SJSA1 (cell line): Measurements from ENCODE around the gene PPP1R9A. TPM values are rescaled to one million over a fixed set of nuclear protein-coding genes. Genes with fewer than 3 reads are reported as not detected.

Experiments
- DNase-seq, 2 experiments: peaks; one replicate each; pipeline ENCODE4 v3.0.0-alpha.2; 2015 to 2020; ENCODE audit warnings: low spot score in 2 of 2, low read depth in 1 of 2
- H3K27ac ChIP-seq: fragments of 250-450 bp; sonication (Bioruptor Pico); 2 replicates; pipeline ENCODE4 v1.5.1; 2020; ENCODE audit warnings: mild to moderate bottlenecking, moderate library complexity
- H3K27me3 ChIP-seq: fragments of 250-450 bp; sonication (Bioruptor Pico); replicated peaks from 2 replicates; pipeline ENCODE4 v1.5.1; 2020; ENCODE audit warnings: mild to moderate bottlenecking, moderate library complexity
- H3K36me3 ChIP-seq: fragments of 250-450 bp; sonication (Bioruptor Pico); 2 replicates; pipeline ENCODE4 v1.5.1; 2020; ENCODE audit warnings: mild to moderate bottlenecking
- H3K4me1 ChIP-seq: fragments of 250-450 bp; sonication (Bioruptor Pico); replicated peaks from 2 replicates; pipeline ENCODE4 v1.6.1; 2021; ENCODE audit warnings: mild to moderate bottlenecking
- H3K4me3 ChIP-seq: fragments of 250-450 bp; sonication (Bioruptor Pico); 2 replicates; pipeline ENCODE4 v1.5.1; 2020; ENCODE audit warnings: mild to moderate bottlenecking
- H3K9me3 ChIP-seq: fragments of 250-450 bp; sonication (Bioruptor Pico); replicated peaks from 2 replicates; pipeline ENCODE4 v1.5.1; 2020; ENCODE audit warnings: mild to moderate bottlenecking
- total RNA-seq: library from RNA; depleted of rRNA; stranded (reverse); fragments of >200 nt; shearing (Covaris generic); gene quantifications from 2 replicates; pipeline ENCODE4 v1.2.3, GENCODE V29; 2014

PPP1R9A gene
- total RNA-seq, 1 experiment from 2014 or later = not detected

- Histone ChIP-seq H3K4me3 (no peak overlapping the region), H3K9me3 (no peaks in the 10 kb centered on the region), H3K36me3 (no peaks in the 10 kb centered on the region), H3K27me3 (no peaks in the 10 kb centered on the region; the same call in 1 of the 2 replicates), H3K4me1 (no peaks in the 10 kb centered on the region), H3K27ac (no peak overlapping the region)
- DNase-seq = no peak
Observed at GRCh38 chr7:95046494-95047240, 139.3 kb downstream of the PPP1R9A start.

- H3K9me3 ChIP-seq = no peaks in the 10 kb centered on the region
Observed at GRCh38 chr7:95047291-95047690, 139.9 kb downstream of the PPP1R9A start.

GRCh38 chr7:95052566-95053094 is 145.2 kb downstream of the PPP1R9A start:
- Histone ChIP-seq H3K9me3 (no peaks in the 10 kb centered on the region), H3K4me1 (no peaks in the 10 kb centered on the region), H3K36me3 (no peaks in the 10 kb centered on the region), H3K4me3 (no peak overlapping the region), H3K27me3 (peaks cover 3% of the 10 kb centered on the region), H3K27ac (no peak overlapping the region)
- no peak for DNase-seq

More at GRCh38 chr7:95047291-95047690, 139.9 kb downstream of the PPP1R9A start:
- no peak for DNase-seq
- Histone ChIP-seq H3K4me3 (no peak overlapping the region), H3K27me3 (no peaks in the 10 kb centered on the region; the same call in 1 of the 2 replicates), H3K36me3 (no peaks in the 10 kb centered on the region), H3K27ac (no peak overlapping the region), H3K4me1 (no peaks in the 10 kb centered on the region)

DNA sequence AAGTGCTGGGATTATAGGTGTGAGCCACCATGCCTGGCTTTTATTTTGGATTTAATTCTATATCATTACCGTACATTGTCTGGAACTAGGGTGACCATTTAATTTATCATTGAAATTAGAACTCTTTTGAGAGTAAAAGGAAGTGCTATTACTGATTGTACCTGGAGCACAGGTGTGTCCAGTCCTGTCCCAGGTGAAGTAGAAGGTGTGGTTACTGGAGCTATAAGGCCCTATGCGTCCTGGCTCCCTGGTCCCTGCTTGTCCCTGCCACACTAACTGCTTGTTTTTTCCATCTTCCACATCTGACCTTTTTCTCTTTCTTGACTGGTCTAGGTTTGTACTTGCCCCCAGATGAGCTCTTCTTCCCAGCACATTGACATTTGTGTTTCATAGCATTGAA is 147.0 kb downstream of the PPP1R9A start:
- Histone ChIP-seq H3K9me3 (no peaks in the 10 kb centered on the region), H3K27ac (no peak overlapping the region), H3K4me3 (no peak overlapping the region), H3K36me3 (no peaks in the 10 kb centered on the region), H3K27me3 (peaks cover 3% of the 10 kb centered on the region), H3K4me1 (no peaks in the 10 kb centered on the region)
- no peak for DNase-seq

GRCh38 chr7:95055295-95055694 is 147.9 kb downstream of the PPP1R9A start:
- Histone ChIP-seq H3K4me1 (no peaks in the 10 kb centered on the region), H3K27me3 (peaks cover 3% of the 10 kb centered on the region; the same call in 1 of the 2 replicates), H3K27ac (no peak overlapping the region), H3K36me3 (no peaks in the 10 kb centered on the region), H3K9me3 (no peaks in the 10 kb centered on the region), H3K4me3 (no peak overlapping the region)
- no peak for DNase-seq

GRCh38 chr7:95056107-95056739 is 148.8 kb downstream of the PPP1R9A start:
- Histone ChIP-seq H3K9me3 (no peaks in the 10 kb centered on the region), H3K4me1 (no peaks in the 10 kb centered on the region), H3K27ac (no peak overlapping the region), H3K4me3 (no peak overlapping the region), H3K27me3 (peaks cover 3% of the 10 kb centered on the region; the same call in 1 of the 2 replicates), H3K36me3 (no peaks in the 10 kb centered on the region)
- no peak for DNase-seq

GRCh38 chr7:95056901-95057300 is 149.5 kb downstream of the PPP1R9A start:
- Histone ChIP-seq H3K27me3 (peaks cover 3% of the 10 kb centered on the region; the same call in 1 of the 2 replicates), H3K36me3 (no peaks in the 10 kb centered on the region), H3K9me3 (no peaks in the 10 kb centered on the region), H3K4me3 (no peak overlapping the region), H3K4me1 (no peaks in the 10 kb centered on the region), H3K27ac (no peak overlapping the region)
- no peak for DNase-seq

- Histone ChIP-seq H3K9me3 (no peaks in the 10 kb centered on the region), H3K27ac (no peak overlapping the region), H3K36me3 (no peaks in the 10 kb centered on the region), H3K27me3 (peaks cover 3% of the 10 kb centered on the region; the same call in 1 of the 2 replicates), H3K4me1 (no peaks in the 10 kb centered on the region), H3K4me3 (no peak overlapping the region)
- no peak for DNase-seq
Observed at GRCh38 chr7:95059842-95060313, 152.5 kb downstream of the PPP1R9A start.

DNA sequence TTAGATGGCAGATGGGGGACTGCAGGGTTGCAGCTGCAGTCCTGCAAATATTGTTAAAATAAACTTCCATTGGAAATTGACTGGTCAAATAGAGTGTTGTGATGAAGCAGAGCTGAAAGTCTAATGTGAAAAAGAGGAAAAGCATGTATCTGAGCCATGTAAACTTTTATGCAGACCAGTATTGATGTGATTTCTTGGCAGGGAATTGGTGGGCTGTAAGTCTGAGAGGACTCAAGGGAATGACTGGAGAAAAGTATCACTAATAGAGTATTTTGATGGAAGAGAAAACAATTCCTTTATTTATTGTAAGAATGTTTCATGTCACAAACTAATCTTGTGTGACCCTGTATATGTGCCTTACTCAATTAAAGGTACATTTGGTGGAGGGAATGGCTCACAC is 155.5 kb downstream of the PPP1R9A start:
- H3K9me3 ChIP-seq = no peaks in the 10 kb centered on the region
- H3K4me1 ChIP-seq = no peaks in the 10 kb centered on the region
- H3K4me3 ChIP-seq = no peak overlapping the region
- H3K27ac ChIP-seq = no peak overlapping the region
- H3K36me3 ChIP-seq = no peaks in the 10 kb centered on the region
- no peak for DNase-seq
- H3K27me3 ChIP-seq = no peaks in the 10 kb centered on the region

DNA sequence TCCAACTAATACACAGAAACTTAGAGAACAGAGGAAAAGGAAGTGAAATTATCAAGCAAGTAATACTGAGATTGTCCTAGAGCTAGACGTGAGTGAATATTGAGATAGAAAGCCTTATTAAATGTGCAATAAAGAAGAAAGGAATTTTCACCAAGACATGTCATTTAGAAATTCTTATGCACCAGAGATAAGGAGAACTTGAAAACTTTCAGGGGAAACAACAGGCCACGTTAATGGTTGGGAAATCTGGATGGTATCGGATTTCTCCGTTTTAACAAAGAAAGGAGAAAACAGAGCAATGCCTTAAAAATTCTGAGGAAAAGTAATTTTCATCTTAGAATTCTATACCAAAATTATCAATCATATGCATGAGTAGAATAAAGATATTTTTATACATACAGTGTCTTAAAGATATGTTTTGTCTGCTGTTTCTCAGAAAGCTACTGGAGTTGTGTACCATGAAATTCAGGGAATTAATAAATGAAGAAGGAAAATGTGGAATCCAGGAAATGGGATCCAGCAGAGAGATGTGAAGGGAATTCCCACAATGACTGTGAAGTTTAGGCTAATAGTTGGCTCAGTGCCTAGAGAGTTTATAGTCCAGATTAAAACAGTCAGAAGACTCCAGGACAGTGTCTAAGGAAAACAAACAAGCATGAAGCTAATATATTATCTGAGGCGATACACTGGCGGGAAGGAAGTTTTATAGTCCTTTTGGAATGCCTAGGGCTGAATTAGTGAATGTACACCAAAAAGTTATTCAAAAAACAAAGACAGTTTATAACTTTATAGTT is 159.5 kb downstream of the PPP1R9A start:
- no peak overlapping the region for H3K4me3 ChIP-seq
- no peak overlapping the region for H3K27ac ChIP-seq
- H3K27me3 ChIP-seq = no peaks in the 10 kb centered on the region
- H3K9me3 ChIP-seq = no peaks in the 10 kb centered on the region
- no peak for DNase-seq
- no peaks in the 10 kb centered on the region for H3K36me3 ChIP-seq
- no peaks in the 10 kb centered on the region for H3K4me1 ChIP-seq

- Histone ChIP-seq H3K4me3 (no peak overlapping the region), H3K36me3 (no peaks in the 10 kb centered on the region), H3K27me3 (no peaks in the 10 kb centered on the region), H3K4me1 (no peaks in the 10 kb centered on the region), H3K9me3 (no peaks in the 10 kb centered on the region), H3K27ac (no peak overlapping the region)
- no peak for DNase-seq
Observed at GRCh38 chr7:95088536-95089215, 181.3 kb downstream of the PPP1R9A start.

DNA sequence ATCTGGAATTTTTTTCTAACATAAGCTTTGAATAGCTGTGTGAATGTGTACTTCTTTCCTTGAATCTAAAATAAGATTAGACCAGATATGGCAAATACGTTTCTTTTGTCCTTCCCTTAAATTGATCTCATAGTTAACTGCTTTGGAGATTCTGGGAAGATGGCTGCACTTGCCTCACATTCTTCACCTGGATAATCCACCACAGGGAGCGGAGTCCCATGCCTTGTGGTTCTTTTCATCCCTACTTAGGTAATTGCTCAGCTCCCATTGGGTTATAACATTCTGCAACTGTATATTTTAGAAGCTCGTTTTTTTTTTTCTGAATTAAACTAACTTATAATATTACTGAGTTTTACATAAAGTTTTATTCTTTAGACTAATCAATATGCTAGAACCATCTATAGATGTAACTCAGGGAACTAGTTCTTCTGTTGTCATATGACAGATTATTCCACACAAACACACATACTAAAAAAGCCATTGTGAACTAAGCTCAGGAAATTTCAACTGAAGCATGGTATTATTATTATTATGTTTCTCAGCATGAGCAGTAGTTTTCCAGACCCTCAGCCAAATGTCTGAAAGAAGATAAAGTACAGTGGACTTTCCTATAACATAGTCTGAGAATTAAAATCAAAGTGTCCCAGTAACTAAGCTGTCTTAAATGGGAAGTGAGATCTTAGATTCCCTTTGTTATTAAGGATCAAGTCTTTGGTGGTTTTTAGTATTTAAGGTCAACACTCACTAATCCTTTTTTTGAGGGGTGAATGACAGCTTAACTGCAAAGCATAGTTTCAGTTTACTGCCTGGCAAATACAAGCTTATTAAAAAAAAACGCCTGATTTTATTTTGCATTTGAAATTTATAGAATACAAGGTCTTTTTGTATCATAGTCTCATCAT is 182.3 kb downstream of the PPP1R9A start:
- Histone ChIP-seq H3K27me3 (no peaks in the 10 kb centered on the region), H3K9me3 (no peaks in the 10 kb centered on the region), H3K4me3 (no peak overlapping the region), H3K27ac (no peak overlapping the region), H3K4me1 (no peaks in the 10 kb centered on the region), H3K36me3 (no peaks in the 10 kb centered on the region)
- no peak for DNase-seq
